ENCODE data around the gene DAB1. TPM values are rescaled to one million over a fixed set of nuclear protein-coding genes. Genes with fewer than 3 reads are reported as not detected.

DAB1 gene
- total and polyA plus RNA-seq, 10 of the 15 experiments (the other 5 are each of a cell fraction or from before 2014, with no cell fraction given) = 0.02 to 0.10 (median 0.03) TPM; not detected in 5

DNA sequence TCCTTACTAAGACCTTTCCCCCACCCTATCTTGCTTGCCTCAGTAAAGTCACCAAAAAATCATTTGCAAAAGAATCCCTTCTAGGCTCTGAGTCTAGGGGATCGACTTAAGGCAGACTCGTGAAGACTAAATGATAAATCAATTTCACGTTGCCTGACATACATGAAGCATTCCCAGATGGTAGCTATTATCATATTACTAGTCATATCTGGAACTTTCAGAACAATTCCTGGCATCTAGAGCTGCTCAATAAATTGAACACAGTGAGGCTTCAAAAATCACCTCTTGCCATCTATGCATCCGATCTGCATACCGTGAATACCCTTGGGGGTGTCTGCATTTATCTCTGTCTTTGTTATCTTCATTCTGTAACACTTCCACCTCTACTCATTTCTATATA is 49.6 kb upstream of the DAB1 start:
- H3K4me1 ChIP-seq (ENCODE audit: control insufficient read depth, insufficient read depth, low read length) = no peaks in the 10 kb centered on the region
- DNase-seq (ENCODE audit: low read depth, low spot score) = no peak
- no peak overlapping the region for H2AFZ ChIP-seq (ENCODE audit: control insufficient read depth, low read depth, low read length)
- BruUV-seq (replicated peaks) = no TSS peak
- in situ Hi-C loops (cut with MboI) (no loop called here), intact Hi-C loops (cut with micrococcal nuclease; ENCODE audit: unreplicated experiment) (no loop called here)
- H3K36me3 ChIP-seq (ENCODE audit: control insufficient read depth in 2 of 2, insufficient read depth in 2 of 2, low read length in 1 of 2) = no peaks in the 10 kb centered on the region
- H3K9me3 ChIP-seq (replicated peaks; ENCODE audit: control insufficient read depth, insufficient read depth, low read length) = no peaks in the 10 kb centered on the region
- H3K9ac ChIP-seq (ENCODE audit: control insufficient read depth, insufficient read depth, low read length) = no peak overlapping the region
- H3K79me2 ChIP-seq (ENCODE audit: control insufficient read depth, insufficient read depth, low read length) = no peaks in the 10 kb centered on the region
- no peak overlapping the region for H3K4me3 ChIP-seq
- ChIA-PET SMC1A (ENCODE audit: uncharacterized antibody, unreplicated experiment) (no interaction called here), POLR2A (no interaction called here), CTCF (no interaction called here), RAD21 (ENCODE audit: unreplicated experiment) (no interaction called here)
- FAIRE-seq = no peak
- TF ChIP-seq MYC (IDR thresholded peaks at IDR 0.05; ENCODE audit: insufficient read depth, insufficient read length, insufficient replicate concordance, low read length, severe bottlenecking) = no peak
- TF ChIP-seq, protein P1, sequence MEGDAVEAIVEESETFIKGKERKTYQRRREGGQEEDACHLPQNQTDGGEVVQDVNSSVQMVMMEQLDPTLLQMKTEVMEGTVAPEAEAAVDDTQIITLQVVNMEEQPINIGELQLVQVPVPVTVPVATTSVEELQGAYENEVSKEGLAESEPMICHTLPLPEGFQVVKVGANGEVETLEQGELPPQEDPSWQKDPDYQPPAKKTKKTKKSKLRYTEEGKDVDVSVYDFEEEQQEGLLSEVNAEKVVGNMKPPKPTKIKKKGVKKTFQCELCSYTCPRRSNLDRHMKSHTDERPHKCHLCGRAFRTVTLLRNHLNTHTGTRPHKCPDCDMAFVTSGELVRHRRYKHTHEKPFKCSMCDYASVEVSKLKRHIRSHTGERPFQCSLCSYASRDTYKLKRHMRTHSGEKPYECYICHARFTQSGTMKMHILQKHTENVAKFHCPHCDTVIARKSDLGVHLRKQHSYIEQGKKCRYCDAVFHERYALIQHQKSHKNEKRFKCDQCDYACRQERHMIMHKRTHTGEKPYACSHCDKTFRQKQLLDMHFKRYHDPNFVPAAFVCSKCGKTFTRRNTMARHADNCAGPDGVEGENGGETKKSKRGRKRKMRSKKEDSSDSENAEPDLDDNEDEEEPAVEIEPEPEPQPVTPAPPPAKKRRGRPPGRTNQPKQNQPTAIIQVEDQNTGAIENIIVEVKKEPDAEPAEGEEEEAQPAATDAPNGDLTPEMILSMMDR (IDR thresholded peaks at IDR 0.05 in 2 of 3, conservative IDR thresholded peaks at IDR 0.05 in 1 of 3; ENCODE audit: control insufficient read depth in 2 of 3, extremely low read depth in 1 of 3, insufficient read depth in 1 of 3, low read depth in 3 of 3, low read length in 3 of 3) = no peak
- TF ChIP-seq STAT3 (IDR thresholded peaks at IDR 0.05; ENCODE audit: low read depth, low read length) = no peak
- TF ChIP-seq NBN (IDR thresholded peaks at IDR 0.05) = no peak
- H3K27me3 ChIP-seq (replicated peaks in 1 of 2; ENCODE audit: control insufficient read depth in 2 of 2, insufficient read depth in 2 of 2, low read length in 1 of 2) = no peaks in the 10 kb centered on the region
- no peak overlapping the region for H3K27ac ChIP-seq (ENCODE audit: control insufficient read depth, insufficient read depth)
- WGBS (ENCODE audit: insufficient coverage, insufficient replicate concordance, low lambda C conversion rate, missing lambda C conversion rate) = 48% methylated on average over 5 of the region's 5 CpGs
- H4K20me1 ChIP-seq (ENCODE audit: control insufficient read depth, insufficient read depth) = no peaks in the 10 kb centered on the region
- no peak for ATAC-seq
- H3K4me2 ChIP-seq (ENCODE audit: control insufficient read depth, insufficient read depth) = no peak overlapping the region

DNA sequence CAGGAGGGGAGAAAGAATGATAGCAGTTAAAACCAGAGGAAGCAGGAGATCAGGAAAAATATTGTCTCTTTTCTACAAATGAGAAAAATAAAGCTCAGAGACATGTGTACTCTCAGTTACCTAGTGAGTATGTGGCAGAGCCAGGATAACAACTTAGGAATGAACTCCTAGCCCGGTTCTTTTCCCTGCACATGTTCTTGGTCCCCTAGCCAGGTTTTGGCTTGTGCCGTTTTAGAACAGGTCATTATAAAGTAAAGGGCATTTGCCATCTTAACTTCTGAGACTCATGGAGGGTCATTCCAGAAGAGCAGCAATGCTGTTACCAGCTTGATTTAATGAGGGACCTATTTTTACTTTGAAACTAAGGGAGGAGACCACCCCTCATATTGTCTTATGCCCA is 48.1 kb upstream of the DAB1 start:
- no peak overlapping the region for H3K9ac ChIP-seq (ENCODE audit: control insufficient read depth, insufficient read depth, low read length)
- H3K27me3 ChIP-seq (replicated peaks in 1 of 2; ENCODE audit: control insufficient read depth in 2 of 2, insufficient read depth in 2 of 2, low read length in 1 of 2) = no peaks in the 10 kb centered on the region
- ChIA-PET RAD21 (ENCODE audit: unreplicated experiment) (no interaction called here), SMC1A (ENCODE audit: uncharacterized antibody, unreplicated experiment) (no interaction called here), CTCF (no interaction called here), POLR2A (no interaction called here)
- no peaks in the 10 kb centered on the region for H3K79me2 ChIP-seq (ENCODE audit: control insufficient read depth, insufficient read depth, low read length)
- no peak overlapping the region for H2AFZ ChIP-seq (ENCODE audit: control insufficient read depth, low read depth, low read length)
- DNase-seq (ENCODE audit: low read depth, low spot score) = no peak
- BruUV-seq (replicated peaks) = no TSS peak
- H3K36me3 ChIP-seq (ENCODE audit: control insufficient read depth in 2 of 2, insufficient read depth in 2 of 2, low read length in 1 of 2) = no peaks in the 10 kb centered on the region
- H3K4me3 ChIP-seq = no peak overlapping the region
- in situ Hi-C loops (cut with MboI) (no loop called here), intact Hi-C loops (cut with micrococcal nuclease; ENCODE audit: unreplicated experiment) (no loop called here)
- H3K4me2 ChIP-seq (ENCODE audit: control insufficient read depth, insufficient read depth) = no peak overlapping the region
- FAIRE-seq = no peak
- no peak overlapping the region for H3K27ac ChIP-seq (ENCODE audit: control insufficient read depth, insufficient read depth)
- ATAC-seq = no peak
- no peaks in the 10 kb centered on the region for H3K9me3 ChIP-seq (replicated peaks; ENCODE audit: control insufficient read depth, insufficient read depth, low read length)
- no peaks in the 10 kb centered on the region for H4K20me1 ChIP-seq (ENCODE audit: control insufficient read depth, insufficient read depth)
- H3K4me1 ChIP-seq (ENCODE audit: control insufficient read depth, insufficient read depth, low read length) = no peaks in the 10 kb centered on the region
- WGBS (ENCODE audit: insufficient coverage, insufficient replicate concordance, low lambda C conversion rate, missing lambda C conversion rate) = 14% methylated on average over 2 of the region's 2 CpGs
- TF ChIP-seq RAD21 (IDR thresholded peaks at IDR 0.05; ENCODE audit: insufficient read depth, low read depth, low read length) = no peak
- TF ChIP-seq MEF2B (IDR thresholded peaks at IDR 0.05; ENCODE audit: partially characterized antibody, poor library complexity, severe bottlenecking) = no peak
- no peak for TF ChIP-seq ZZZ3 (IDR thresholded peaks at IDR 0.05; ENCODE audit: control insufficient read depth, insufficient read length, low read depth)
- no peak for TF ChIP-seq GABPA (IDR thresholded peaks at IDR 0.05; ENCODE audit: low read depth)
- no peak for TF ChIP-seq CEBPB (IDR thresholded peaks at IDR 0.05; ENCODE audit: borderline replicate concordance in 1 of 2, low read depth in 2 of 2, low read length in 2 of 2)
- no peak for TF ChIP-seq KLF5 (IDR thresholded peaks at IDR 0.05; ENCODE audit: partially characterized antibody)
- no peak for TF ChIP-seq CREM (IDR thresholded peaks at IDR 0.05; ENCODE audit: low read depth)
- TF ChIP-seq SPI1 (IDR thresholded peaks at IDR 0.05; ENCODE audit: borderline replicate concordance, insufficient read depth, low read depth, low read length) = no peak
- TF ChIP-seq WRNIP1 (IDR thresholded peaks at IDR 0.05; ENCODE audit: borderline replicate concordance, low read depth, low read length) = no peak
- TF ChIP-seq NFIC (IDR thresholded peaks at IDR 0.05; ENCODE audit: low read depth, low read length) = no peak
- TF ChIP-seq DPF2 (IDR thresholded peaks at IDR 0.05) = no peak
- no peak for TF ChIP-seq NR2F1 (conservative IDR thresholded peaks at IDR 0.05)
- no peak for TF ChIP-seq NFYA (IDR thresholded peaks at IDR 0.05; ENCODE audit: borderline replicate concordance, low read depth, low read length)
- TF ChIP-seq TBL1XR1 (IDR thresholded peaks at IDR 0.05; ENCODE audit: low read depth, low read length) = no peak
